ENCODE data around the gene ISG15.
A peak's percentile ranks its signal among the peaks of the same experiment; 100 is the strongest.

The ISG15 gene

GRCh38 chr1:1013105-1013921, at the start of gene ISG15:
Gene ISG15 (plus strand): TSS chr1:1013497. CDS start chr1:1013574, 77 bp downstream.
- DNase-seq (ENCODE audit: low read depth), result peak; percentile 85
- no peak for TF ChIP-seq CTCF (IDR thresholded peaks at IDR 0.05; ENCODE audit: low read length, missing control alignments)
- H3K4me3 ChIP-seq (replicated peaks; ENCODE audit: low read depth, low read length), result peak within 1 kb of the TSS; percentile 68

- no peak for DNase-seq (ENCODE audit: low read depth)
- no peak overlapping the region for H3K4me3 ChIP-seq (replicated peaks; ENCODE audit: low read depth, low read length)
- no peak for TF ChIP-seq CTCF (IDR thresholded peaks at IDR 0.05; ENCODE audit: low read length, missing control alignments)
Observed at GRCh38 chr1:963746-964525, 49.4 kb upstream of the ISG15 start.

GRCh38 chr1:964691-965525, 48.4 kb upstream of the ISG15 start:
- H3K4me3 ChIP-seq (replicated peaks; ENCODE audit: low read depth, low read length), result no peak overlapping the region
- DNase-seq (ENCODE audit: low read depth), result no peak
- no peak for TF ChIP-seq CTCF (IDR thresholded peaks at IDR 0.05; ENCODE audit: low read length, missing control alignments)

GRCh38 chr1:965526-966134, 47.7 kb upstream of the ISG15 start:
- H3K4me3 ChIP-seq (replicated peaks; ENCODE audit: low read depth, low read length), result no peak overlapping the region
- no peak for DNase-seq (ENCODE audit: low read depth)
- TF ChIP-seq CTCF (IDR thresholded peaks at IDR 0.05; ENCODE audit: low read length, missing control alignments), result no peak

GRCh38 chr1:966135-966703, 47.1 kb upstream of the ISG15 start, which contains the start of gene PLEKHN1:
Gene PLEKHN1 (plus strand): TSS chr1:966482. CDS start chr1:966532, 50 bp downstream.
- DNase-seq (ENCODE audit: low read depth), result no peak
- TF ChIP-seq CTCF (IDR thresholded peaks at IDR 0.05; ENCODE audit: low read length, missing control alignments), result no peak
- H3K4me3 ChIP-seq (replicated peaks; ENCODE audit: low read depth, low read length), result peak within 1 kb of the TSS; percentile 62

All from fibroblast of pulmonary artery (primary cell).